ENCODE data around the gene VSIR.

VSIR gene

DNA sequence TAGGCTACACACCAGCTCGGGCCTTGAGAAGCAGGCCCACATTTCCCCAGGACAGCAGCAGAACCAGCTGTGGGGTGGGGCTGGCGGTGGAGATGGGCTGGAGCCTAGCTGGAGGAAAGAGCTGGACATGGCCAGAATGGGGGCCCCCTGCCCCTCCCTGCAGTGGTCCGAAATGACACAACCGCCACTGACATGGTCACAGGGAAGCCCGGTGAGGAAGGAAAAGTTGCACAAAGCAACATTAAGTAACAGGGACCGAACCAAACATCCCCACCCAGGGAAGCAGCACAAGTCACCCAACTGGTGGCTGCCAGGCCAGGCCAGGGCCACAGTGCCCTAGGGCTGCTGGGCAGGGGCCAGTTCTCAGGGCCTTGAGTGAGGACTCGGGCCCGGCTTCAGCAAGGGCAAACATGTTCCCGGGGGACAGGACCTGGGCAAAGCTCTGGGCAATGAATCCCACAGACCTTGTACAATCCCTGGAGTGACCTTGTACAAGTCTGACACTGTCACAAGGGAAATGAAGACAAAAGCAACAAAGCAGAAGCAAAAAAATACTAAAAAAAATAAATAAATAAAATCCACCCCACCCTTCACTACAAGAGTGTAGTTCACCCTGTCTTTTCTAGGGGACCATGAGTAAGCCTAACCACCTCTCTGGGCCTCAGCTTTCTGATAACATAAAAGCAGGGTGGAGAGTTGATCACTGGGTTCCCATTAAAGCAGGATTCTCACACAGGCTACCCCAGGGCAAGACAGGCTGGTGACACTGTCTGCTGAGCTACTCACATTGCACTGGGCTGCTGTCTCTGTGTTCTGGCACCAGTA lies 44.7 kb upstream of the VSIR start:
- DNase-seq (ENCODE audit: insufficient read length, low spot score): no peak
- no peak for FAIRE-seq
- TF ChIP-seq, protein P1, sequence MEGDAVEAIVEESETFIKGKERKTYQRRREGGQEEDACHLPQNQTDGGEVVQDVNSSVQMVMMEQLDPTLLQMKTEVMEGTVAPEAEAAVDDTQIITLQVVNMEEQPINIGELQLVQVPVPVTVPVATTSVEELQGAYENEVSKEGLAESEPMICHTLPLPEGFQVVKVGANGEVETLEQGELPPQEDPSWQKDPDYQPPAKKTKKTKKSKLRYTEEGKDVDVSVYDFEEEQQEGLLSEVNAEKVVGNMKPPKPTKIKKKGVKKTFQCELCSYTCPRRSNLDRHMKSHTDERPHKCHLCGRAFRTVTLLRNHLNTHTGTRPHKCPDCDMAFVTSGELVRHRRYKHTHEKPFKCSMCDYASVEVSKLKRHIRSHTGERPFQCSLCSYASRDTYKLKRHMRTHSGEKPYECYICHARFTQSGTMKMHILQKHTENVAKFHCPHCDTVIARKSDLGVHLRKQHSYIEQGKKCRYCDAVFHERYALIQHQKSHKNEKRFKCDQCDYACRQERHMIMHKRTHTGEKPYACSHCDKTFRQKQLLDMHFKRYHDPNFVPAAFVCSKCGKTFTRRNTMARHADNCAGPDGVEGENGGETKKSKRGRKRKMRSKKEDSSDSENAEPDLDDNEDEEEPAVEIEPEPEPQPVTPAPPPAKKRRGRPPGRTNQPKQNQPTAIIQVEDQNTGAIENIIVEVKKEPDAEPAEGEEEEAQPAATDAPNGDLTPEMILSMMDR (IDR thresholded peaks at IDR 0.05; ENCODE audit: insufficient read depth, missing control alignments): no peak

- DNase-seq (ENCODE audit: insufficient read length, low spot score): no peak
- FAIRE-seq: no peak
- TF ChIP-seq, protein P1 (IDR thresholded peaks at IDR 0.05; ENCODE audit: insufficient read depth, missing control alignments): no peak
Observed at GRCh38 chr10:71816936-71817618, 43.8 kb upstream of the VSIR start.

GRCh38 chr10:71816421-71816851 lies 43.1 kb upstream of the VSIR start:
- no peak for DNase-seq (ENCODE audit: insufficient read length, low spot score)
- no peak for FAIRE-seq
- TF ChIP-seq, protein P1 (IDR thresholded peaks at IDR 0.05; ENCODE audit: insufficient read depth, missing control alignments): no peak

GRCh38 chr10:71815515-71816130 lies 42.3 kb upstream of the VSIR start:
- no peak for DNase-seq (ENCODE audit: insufficient read length, low spot score)
- TF ChIP-seq, protein P1 (IDR thresholded peaks at IDR 0.05; ENCODE audit: insufficient read depth, missing control alignments): no peak
- FAIRE-seq: no peak

GRCh38 chr10:71814922-71815411 lies 41.6 kb upstream of the VSIR start:
- FAIRE-seq: no peak
- TF ChIP-seq, protein P1 (IDR thresholded peaks at IDR 0.05; ENCODE audit: insufficient read depth, missing control alignments): no peak

GRCh38 chr10:71812913-71813590 lies 39.7 kb upstream of the VSIR start:
- TF ChIP-seq, protein P1 (IDR thresholded peaks at IDR 0.05; ENCODE audit: insufficient read depth, missing control alignments): no peak
- DNase-seq (ENCODE audit: insufficient read length, low spot score) (no peak), FAIRE-seq (no peak)

More at GRCh38 chr10:71814922-71815411, 41.6 kb upstream of the VSIR start:
- DNase-seq (ENCODE audit: insufficient read length, low spot score): no peak
